Midbrain (tissue), 1 donor: ENCODE results near the gene TPO.
"Not testable (repeated sequence)": the region's sequence is repeated elsewhere in the genome, so short reads cannot be mapped to it uniquely, and the experiment has no call there.

Source experiments
- DNase-seq: peaks from one replicate; lab custom pipeline; 2025; lab: John Stamatoyannopoulos, UW

TPO gene

GRCh38 chr2:1484131-1484884, 71.0 kb downstream of the TPO start:
- no peak for DNase-seq

- DNase-seq, result no peak
Observed at GRCh38 chr2:1486670-1487069, 73.4 kb downstream of the TPO start.

GRCh38 chr2:1487758-1488157, 74.5 kb downstream of the TPO start:
- no peak for DNase-seq

GRCh38 chr2:1488181-1488671, 75.0 kb downstream of the TPO start:
- no peak for DNase-seq

DNA sequence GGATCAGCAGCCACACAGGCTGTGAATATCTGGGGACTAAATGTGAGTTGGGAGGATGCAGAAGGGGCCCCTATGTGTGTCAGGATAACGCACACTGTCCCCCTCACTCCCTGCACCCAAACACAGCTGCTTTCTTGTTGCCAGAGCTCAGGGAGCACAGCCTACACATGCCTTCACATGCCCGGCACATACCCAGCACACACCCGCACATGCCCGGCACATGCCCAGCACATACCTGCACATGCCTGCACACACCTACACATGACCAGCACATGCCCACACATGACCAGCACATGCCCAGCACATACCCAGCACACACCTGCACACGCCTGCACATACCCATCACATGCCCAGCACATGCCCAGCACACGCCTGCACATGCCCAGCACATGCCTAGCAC, 75.6 kb downstream of the TPO start:
- no peak for DNase-seq

DNA sequence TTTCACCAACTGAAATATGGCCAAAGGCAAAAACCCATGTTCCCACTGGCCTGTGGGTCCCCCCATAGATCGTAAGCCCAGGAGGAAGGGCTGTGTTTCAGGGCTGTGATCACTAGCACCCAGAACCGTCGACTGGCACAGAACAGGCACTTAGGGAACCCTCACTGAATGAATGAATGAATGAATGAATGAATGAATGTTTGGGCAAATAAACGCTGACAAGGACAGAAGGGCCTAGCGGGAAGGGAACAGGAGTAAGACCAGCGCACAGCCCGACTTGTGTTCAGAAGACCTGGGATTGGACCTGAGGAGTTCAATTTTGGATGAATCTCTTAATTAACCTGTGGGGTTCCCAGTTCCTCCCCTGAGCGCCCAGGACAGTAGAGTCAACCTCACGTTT, 76.2 kb downstream of the TPO start:
- DNase-seq, result no peak

DNA sequence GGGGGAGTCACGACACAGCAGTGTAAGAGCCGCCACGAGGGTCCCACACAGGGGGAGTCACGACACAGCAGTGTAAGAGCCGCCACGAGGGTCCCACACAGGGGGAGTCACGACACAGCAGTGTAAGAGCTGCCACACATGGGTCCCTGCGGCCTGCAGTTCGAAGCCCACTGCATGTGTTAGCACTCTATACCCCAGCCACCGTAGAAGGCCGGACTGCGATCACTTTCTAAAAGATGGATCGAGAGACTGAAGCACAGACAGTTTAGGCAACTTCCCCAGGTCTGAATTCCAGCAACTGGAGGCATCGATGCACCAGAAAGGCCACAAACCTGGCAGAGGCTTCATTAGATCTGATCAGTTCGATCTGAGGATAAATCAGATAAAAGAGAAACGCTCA, 77.1 kb downstream of the TPO start:
- DNase-seq, result not testable (repeated sequence)

GRCh38 chr2:1491751-1492150, 78.5 kb downstream of the TPO start:
- DNase-seq, result no peak

DNA sequence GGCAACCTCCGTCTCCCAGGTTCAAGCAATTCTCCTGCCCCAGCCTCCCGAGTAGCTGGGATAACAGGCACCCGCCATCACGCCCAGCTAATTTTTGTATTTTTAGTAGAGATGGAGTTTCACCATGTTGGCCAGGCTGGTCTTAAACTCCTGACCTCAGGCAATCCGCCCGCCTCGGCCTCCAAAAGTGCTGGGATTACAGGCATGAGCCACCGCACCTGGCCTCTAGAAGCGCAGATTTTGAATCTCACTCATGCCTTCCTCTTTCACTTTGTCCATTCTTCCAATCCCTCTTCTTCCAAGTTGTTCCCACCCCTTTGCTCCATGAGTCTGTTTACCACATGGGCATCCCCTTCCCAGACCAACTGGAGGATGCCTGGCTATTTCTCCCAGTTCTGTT, 79.0 kb downstream of the TPO start:
- not testable (repeated sequence) for DNase-seq

- no peak for DNase-seq
Observed at GRCh38 chr2:1492711-1493430, 79.6 kb downstream of the TPO start.

GRCh38 chr2:1493431-1494126, 80.3 kb downstream of the TPO start:
- no peak for DNase-seq

DNA sequence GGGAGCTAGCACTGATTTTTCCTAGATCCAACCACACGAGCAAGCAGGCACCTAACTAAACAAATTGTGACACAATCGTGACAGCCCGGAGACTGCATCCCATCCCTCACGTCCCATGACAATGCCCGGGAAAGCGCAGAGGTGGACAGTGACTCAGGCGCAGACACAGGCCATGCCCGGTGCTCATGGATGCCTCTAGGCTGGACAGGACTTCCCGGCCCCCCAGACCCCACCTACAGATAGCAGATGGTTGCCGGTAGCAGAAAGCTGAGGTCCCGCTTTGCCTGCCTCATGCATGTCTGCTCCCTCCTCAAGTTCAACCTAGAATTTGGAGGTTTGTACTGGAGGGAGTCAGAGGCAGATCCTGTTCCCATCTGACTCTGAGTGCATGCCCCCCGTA, 81.0 kb downstream of the TPO start:
- DNase-seq, result no peak

DNA sequence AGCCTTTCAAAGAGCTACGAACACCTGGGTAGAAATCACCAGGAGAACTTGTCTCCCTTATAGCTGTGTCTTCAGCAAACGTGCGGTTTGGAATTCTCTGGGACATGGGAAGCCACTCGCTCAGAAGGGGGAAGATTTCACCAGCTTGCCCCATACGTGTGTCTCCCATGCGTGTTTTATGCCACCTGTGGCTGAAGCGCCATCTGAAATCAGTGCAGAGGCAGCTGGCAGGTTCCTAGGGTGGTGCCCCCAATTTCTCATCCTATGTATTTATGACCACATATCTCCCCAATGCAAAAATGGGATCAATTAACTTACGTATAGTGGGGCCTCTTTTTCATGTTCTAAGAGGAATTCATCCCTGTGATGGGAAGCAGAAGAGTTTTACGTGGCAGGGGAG, 81.6 kb downstream of the TPO start:
- DNase-seq, result no peak

DNA sequence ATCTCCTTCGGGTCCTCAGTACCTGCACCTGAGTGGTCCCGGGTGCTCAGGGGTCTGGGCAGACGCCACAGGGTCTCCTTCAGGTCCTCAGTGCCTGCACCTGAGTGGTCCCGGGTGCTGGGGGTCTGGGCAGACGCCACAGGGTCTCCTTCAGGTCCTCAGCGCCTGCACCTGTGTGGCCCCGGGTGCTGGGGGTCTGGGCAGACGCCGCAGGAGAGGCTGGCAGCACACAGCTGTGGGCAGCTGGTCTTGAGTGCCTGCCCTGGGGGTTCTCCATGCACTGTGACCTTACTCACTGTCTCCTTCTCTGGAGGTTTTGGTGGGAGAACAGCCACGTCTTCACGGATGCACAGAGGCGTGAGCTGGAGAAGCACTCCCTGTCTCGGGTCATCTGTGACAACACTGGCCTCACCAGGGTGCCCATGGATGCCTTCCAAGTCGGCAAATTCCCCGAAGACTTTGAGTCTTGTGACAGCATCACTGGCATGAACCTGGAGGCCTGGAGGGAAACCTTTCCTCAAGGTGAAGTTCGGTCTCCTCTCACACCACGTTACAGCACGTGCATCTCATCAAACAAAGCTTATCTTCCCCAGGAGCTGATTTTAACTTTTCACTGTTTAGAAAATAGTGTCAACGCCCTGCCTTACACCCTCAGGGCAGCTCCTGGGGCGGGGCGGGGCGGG, 82.6 kb downstream of the TPO start:
- no peak for DNase-seq

- no peak for DNase-seq
Observed at GRCh38 chr2:1496359-1496821, 83.1 kb downstream of the TPO start.

- DNase-seq, result no peak
Observed at GRCh38 chr2:1497122-1497611, 83.9 kb downstream of the TPO start.

GRCh38 chr2:1498176-1498575, 84.9 kb downstream of the TPO start:
- DNase-seq, result no peak

DNA sequence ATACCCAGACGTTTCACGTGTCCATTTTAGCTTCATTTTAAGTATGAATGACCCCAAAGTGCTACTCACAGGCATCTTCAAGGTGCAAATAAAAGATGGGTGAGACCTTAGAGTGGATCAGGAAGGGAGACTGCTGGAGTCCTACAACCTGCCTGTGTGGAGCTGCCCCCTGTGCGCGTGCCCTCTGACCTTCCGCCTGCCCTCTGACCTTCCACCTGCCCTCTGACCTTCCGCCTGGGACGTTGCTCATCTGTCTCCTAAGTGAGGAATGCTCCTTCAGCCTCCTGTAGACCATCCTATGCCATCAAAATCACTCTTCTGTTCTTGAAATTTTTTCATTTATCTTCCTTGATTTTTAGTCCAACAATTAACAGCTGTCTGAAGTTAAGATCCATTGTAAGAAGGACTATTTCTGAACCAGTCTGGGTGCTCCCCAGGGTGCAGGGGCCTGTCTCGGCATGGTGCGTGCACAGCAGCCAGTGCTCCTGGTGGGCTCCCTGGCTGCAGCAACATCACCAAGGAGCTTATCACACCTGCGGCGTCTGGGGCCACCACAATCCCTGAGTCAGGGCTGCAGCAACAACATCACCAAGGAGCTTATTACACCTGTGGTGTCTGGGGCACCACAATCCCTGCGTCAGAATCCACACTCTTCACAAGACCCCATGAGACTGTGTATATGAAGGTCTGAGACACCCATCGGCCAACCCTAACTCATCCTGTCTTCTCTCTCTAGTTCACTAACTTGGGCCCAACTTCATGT, 86.0 kb downstream of the TPO start:
- no peak for DNase-seq

- DNase-seq, result no peak
Observed at GRCh38 chr2:1501038-1501851, 88.0 kb downstream of the TPO start.

DNA sequence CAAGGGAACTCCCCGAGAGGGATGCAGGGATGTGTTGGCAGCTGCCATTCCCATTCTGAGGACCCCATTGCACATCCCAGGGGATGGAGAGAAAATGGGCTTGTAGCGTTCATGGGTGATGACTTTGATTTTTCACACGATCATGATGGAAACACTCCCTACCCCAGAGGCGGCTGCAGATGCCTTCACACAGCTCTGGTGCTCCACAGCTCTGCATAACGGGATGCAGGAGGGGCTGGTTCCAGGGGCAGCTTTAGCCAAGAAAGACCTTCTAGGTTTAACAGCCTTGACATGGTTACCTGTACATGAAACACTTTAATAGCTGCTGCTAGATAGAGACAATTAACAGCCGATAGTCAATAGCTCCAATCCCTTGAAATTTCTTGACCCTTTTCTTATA, 88.7 kb downstream of the TPO start:
- no peak for DNase-seq
